GM21367 (cell line): ENCODE measurements around the gene C2orf49.

ENCODE experiments used
- ATAC-seq: cut with Tn5 transposase; IDR thresholded peaks from one replicate; pipeline ENCODE4 v1.9.1; 2021; ENCODE audit not compliant: unreplicated experiment

Gene C2orf49

GRCh38 chr2:105337122-105338019, at the start of gene C2orf49:
C2orf49 (plus strand) TSS chr2:105337540; CDS start chr2:105337588, 48 bp downstream.
- peak; percentile 83 for ATAC-seq

- no peak for ATAC-seq
Measured at GRCh38 chr2:105287692-105288091, 49.6 kb upstream of the C2orf49 start.

GRCh38 chr2:105288133-105288532, 49.2 kb upstream of the C2orf49 start:
- ATAC-seq, result no peak

GRCh38 chr2:105290981-105291660, 46.2 kb upstream of the C2orf49 start:
- no peak for ATAC-seq

GRCh38 chr2:105291981-105292380, 45.4 kb upstream of the C2orf49 start:
- ATAC-seq, result no peak

- ATAC-seq, result no peak
Measured at GRCh38 chr2:105294046-105294445, 43.3 kb upstream of the C2orf49 start.

- no peak for ATAC-seq
Measured at GRCh38 chr2:105294844-105295481, 42.4 kb upstream of the C2orf49 start.

- ATAC-seq, result no peak
Measured at GRCh38 chr2:105296017-105296611, 41.2 kb upstream of the C2orf49 start.

GRCh38 chr2:105297216-105297615, 40.1 kb upstream of the C2orf49 start:
- no peak for ATAC-seq

GRCh38 chr2:105298017-105298416, 39.3 kb upstream of the C2orf49 start:
- no peak for ATAC-seq

GRCh38 chr2:105299290-105299689, 38.0 kb upstream of the C2orf49 start:
- no peak for ATAC-seq

- no peak for ATAC-seq
Measured at GRCh38 chr2:105301646-105302045, 35.7 kb upstream of the C2orf49 start.

- ATAC-seq, result no peak
Measured at GRCh38 chr2:105307146-105307545, 30.2 kb upstream of the C2orf49 start.

GRCh38 chr2:105307550-105307949, 29.8 kb upstream of the C2orf49 start:
- ATAC-seq, result no peak

GRCh38 chr2:105307962-105308361, 29.4 kb upstream of the C2orf49 start:
- ATAC-seq, result no peak

GRCh38 chr2:105308382-105309146, 28.8 kb upstream of the C2orf49 start:
- ATAC-seq, result no peak

GRCh38 chr2:105309147-105309545, 28.2 kb upstream of the C2orf49 start:
- ATAC-seq, result no peak

GRCh38 chr2:105313877-105314276, 23.5 kb upstream of the C2orf49 start:
- ATAC-seq, result no peak

- ATAC-seq, result peak; percentile 38
Measured at GRCh38 chr2:105315314-105315713, 22.0 kb upstream of the C2orf49 start.

- no peak for ATAC-seq
Measured at GRCh38 chr2:105317937-105318336, 19.4 kb upstream of the C2orf49 start.
